ENCODE measurements around the gene SMPD2. TPM values are rescaled to one million over a fixed set of nuclear protein-coding genes. Genes with fewer than 3 reads are reported as not detected.

Gene SMPD2
- total and polyA plus RNA-seq, 2 of the 4 experiments (the other 2 are of a cell fraction): 7.7 to 9.0 TPM

GRCh38 chr6:109486068-109486467 lies 45.5 kb downstream of the SMPD2 start:
- H3K79me1 ChIP-seq (ENCODE audit: low read depth in 1 of 2, low read length in 2 of 2): peaks cover 12 to 17% of the 10 kb centered on the region in 2 experiments
- H3K18ac ChIP-seq (ENCODE audit: low read depth, low read length): no peak overlapping the region
- H3K56ac ChIP-seq (ENCODE audit: extremely low read depth, insufficient read depth, low read length): no peak overlapping the region
- no peak overlapping the region for H2BK15ac ChIP-seq (ENCODE audit: low read depth, low read length)
- no peak overlapping the region for H2AK5ac ChIP-seq (ENCODE audit: low read depth, low read length)
- no peak overlapping the region for H4K8ac ChIP-seq (ENCODE audit: low read depth in 2 of 2, low read length in 2 of 2)
- ATAC-seq (ENCODE audit: low read depth) (no peak), DNase-seq (no peak)
- no peak overlapping the region for H3K9ac ChIP-seq (ENCODE audit: low read depth, low read length)
- WGBS, 2 experiments (ENCODE audit: extremely low coverage in 2 of 2, insufficient read length in 1 of 2): no CpG with 5 or more reads among the region's 1 CpG
- no peak for TF ChIP-seq CHD1 (IDR thresholded peaks at IDR 0.05; ENCODE audit: low read depth, low read length)
- H2BK120ac ChIP-seq (ENCODE audit: low read depth, low read length): no peak overlapping the region
- no peaks in the 10 kb centered on the region for H3K9me1 ChIP-seq (ENCODE audit: insufficient read depth, low read length)
- H3K27me3 ChIP-seq (ENCODE audit: control insufficient read depth, insufficient read depth, low read length): no peaks in the 10 kb centered on the region; the same call in 1 of the 2 replicates
- intact Hi-C loops (cut with micrococcal nuclease) (no loop called here), dilution Hi-C loops (cut with HindIII; ENCODE audit: low sequenced_read_pairs, unreplicated experiment) (no loop called here), in situ Hi-C loops (cut with MboI; ENCODE audit: low sequenced_read_pairs) (no loop called here)
- no peak overlapping the region for H3K4me2 ChIP-seq (ENCODE audit: low read depth, low read length)
- H3K36me3 ChIP-seq (ENCODE audit: control insufficient read depth, insufficient read depth, low read length): peaks cover 3% of the 10 kb centered on the region
- H3K9me3 ChIP-seq (ENCODE audit: control insufficient read depth, insufficient read depth, low read length): no peaks in the 10 kb centered on the region
- no peak overlapping the region for H2BK20ac ChIP-seq (ENCODE audit: low read depth, low read length)
- H2AK9ac ChIP-seq (replicated peaks; ENCODE audit: low read depth, low read length, poor library complexity): no peak overlapping the region
- BruUV-seq (replicated peaks): no TSS peak
- H3K4me3 ChIP-seq (ENCODE audit: insufficient read depth, low read depth, low read length): no peak overlapping the region
- no peak overlapping the region for H3K27ac ChIP-seq (ENCODE audit: insufficient read depth, low read length)
- H3K4ac ChIP-seq (ENCODE audit: low read depth, low read length): no peak overlapping the region
- H4K5ac ChIP-seq (ENCODE audit: low read depth, low read length): no peak overlapping the region
- H3K23ac ChIP-seq (ENCODE audit: low read depth, low read length): no peak overlapping the region
- no peak overlapping the region for H3K14ac ChIP-seq (replicated peaks; ENCODE audit: low read depth, low read length)
- ChIA-PET POLR2A (ENCODE audit: unreplicated experiment) (no interaction called here), CTCF (no interaction called here)
- no peak overlapping the region for H4K91ac ChIP-seq (ENCODE audit: insufficient read depth, low read depth, low read length)
- no peak overlapping the region for H2BK5ac ChIP-seq (ENCODE audit: low read depth, low read length, poor library complexity, severe bottlenecking)
- no peak overlapping the region for H2AFZ ChIP-seq (replicated peaks; ENCODE audit: low read length, poor library complexity)
- H3K4me1 ChIP-seq (ENCODE audit: control insufficient read depth, insufficient read depth, low read length): no peaks in the 10 kb centered on the region
- H4K20me1 ChIP-seq (ENCODE audit: insufficient read depth, low read length): no peaks in the 10 kb centered on the region

Data from IMR-90 (cell line).